ACC112 (cell line): ENCODE measurements around the gene ZNF608.
A peak's percentile ranks its signal among the peaks of the same experiment; 100 is the strongest.

Experiments
- H2AFZ ChIP-seq: fragments of 200-600 bp; sonication (generic); one replicate; pipeline ENCODE4 v1.6.0; 2017; ENCODE audit warnings: antibody characterized with exemption, low read length; ENCODE audit not compliant: unreplicated experiment
- H3K27ac ChIP-seq: fragments of 200-600 bp; sonication (generic); 2 replicates; pipeline ENCODE4 v1.5.1; 2014; ENCODE audit warnings: low read depth, mild to moderate bottlenecking, antibody characterized with exemption, low read length, moderate library complexity
- H3K27me3 ChIP-seq: fragments of 200-600 bp; sonication (generic); 2 replicates; pipeline ENCODE4 v1.6.1; 2014; ENCODE audit warnings: mild to moderate bottlenecking, antibody characterized with exemption, low read length, moderate library complexity, mixed read lengths; ENCODE audit not compliant: insufficient read depth
- H3K36me3 ChIP-seq: fragments of 200-600 bp; sonication (generic); 2 replicates; pipeline ENCODE4 v1.6.1; 2016; ENCODE audit warnings: mild to moderate bottlenecking, antibody characterized with exemption, low read length, moderate library complexity, mixed read lengths; ENCODE audit not compliant: insufficient read depth
- H3K4me1 ChIP-seq: fragments of 200-600 bp; sonication (generic); one replicate; pipeline ENCODE4 v1.6.1; 2016; ENCODE audit warnings: low read length, mixed read lengths; ENCODE audit not compliant: insufficient read depth, unreplicated experiment, control insufficient read depth
- H3K4me3 ChIP-seq: fragments of 200-600 bp; sonication (generic); 2 replicates; pipeline ENCODE4 v1.5.1; 2014; ENCODE audit warnings: mild to moderate bottlenecking, low read depth, low read length
- H3K79me2 ChIP-seq: fragments of 200-600 bp; sonication (generic); one replicate; pipeline ENCODE4 v1.6.0; 2016; ENCODE audit warnings: low read length; ENCODE audit not compliant: control insufficient read depth, unreplicated experiment, insufficient read depth

The ZNF608 gene

GRCh38 chr5:124735169-124735858 lies 11.1 kb downstream of the ZNF608 start:
- peaks cover 19% of the 10 kb centered on the region for H3K79me2 ChIP-seq
- H3K36me3 ChIP-seq = no peaks in the 10 kb centered on the region
- H3K27me3 ChIP-seq = no peaks in the 10 kb centered on the region
- peak overlapping the region; percentile 58 for H3K27ac ChIP-seq
- peak overlapping the region; percentile 69 for H3K4me3 ChIP-seq
- peaks cover 10% of the 10 kb centered on the region for H3K4me1 ChIP-seq
- H2AFZ ChIP-seq = peak overlapping the region; percentile 91

- peaks cover 19% of the 10 kb centered on the region for H3K79me2 ChIP-seq
- peak overlapping the region; percentile 69 for H3K4me3 ChIP-seq
- H3K36me3 ChIP-seq = no peaks in the 10 kb centered on the region
- H3K4me1 ChIP-seq = peaks cover 10% of the 10 kb centered on the region
- peak overlapping the region; percentile 91 for H2AFZ ChIP-seq
- no peak overlapping the region for H3K27ac ChIP-seq
- H3K27me3 ChIP-seq = no peaks in the 10 kb centered on the region
Observed at GRCh38 chr5:124734574-124735168, 11.8 kb downstream of the ZNF608 start.

GRCh38 chr5:124733329-124733650 lies 13.1 kb downstream of the ZNF608 start:
- no peak overlapping the region for H3K4me3 ChIP-seq

GRCh38 chr5:124732428-124733328 lies 13.8 kb downstream of the ZNF608 start:
- Histone ChIP-seq H3K27ac (no peak overlapping the region), H2AFZ (no peak overlapping the region), H3K36me3 (no peaks in the 10 kb centered on the region), H3K4me3 (no peak overlapping the region), H3K4me1 (peaks cover 10% of the 10 kb centered on the region), H3K79me2 (peaks cover 11% of the 10 kb centered on the region), H3K27me3 (no peaks in the 10 kb centered on the region)

More at GRCh38 chr5:124733329-124733650, 13.1 kb downstream of the ZNF608 start:
- Histone ChIP-seq H3K79me2 (peaks cover 13% of the 10 kb centered on the region), H3K4me1 (peaks cover 10% of the 10 kb centered on the region), H2AFZ (no peak overlapping the region), H3K27me3 (no peaks in the 10 kb centered on the region), H3K36me3 (no peaks in the 10 kb centered on the region), H3K27ac (no peak overlapping the region)

GRCh38 chr5:124730381-124730780 lies 16.1 kb downstream of the ZNF608 start:
- peaks cover 10% of the 10 kb centered on the region for H3K79me2 ChIP-seq
- H3K27ac ChIP-seq = no peak overlapping the region
- no peak overlapping the region for H3K4me3 ChIP-seq
- no peak overlapping the region for H2AFZ ChIP-seq
- no peaks in the 10 kb centered on the region for H3K36me3 ChIP-seq
- H3K27me3 ChIP-seq = no peaks in the 10 kb centered on the region
- H3K4me1 ChIP-seq = peaks cover 5% of the 10 kb centered on the region

GRCh38 chr5:124729720-124730359 lies 16.6 kb downstream of the ZNF608 start:
- Histone ChIP-seq H3K79me2 (peaks cover 9% of the 10 kb centered on the region), H3K4me1 (peaks cover 3% of the 10 kb centered on the region), H3K4me3 (no peak overlapping the region)

GRCh38 chr5:124728968-124729332 lies 17.5 kb downstream of the ZNF608 start:
- H3K4me3 ChIP-seq = no peak overlapping the region
- H3K36me3 ChIP-seq = no peaks in the 10 kb centered on the region
- no peaks in the 10 kb centered on the region for H3K27me3 ChIP-seq
- no peaks in the 10 kb centered on the region for H3K4me1 ChIP-seq
- H3K79me2 ChIP-seq = peaks cover under 1% of the 10 kb centered on the region
- H3K27ac ChIP-seq = no peak overlapping the region
- H2AFZ ChIP-seq = no peak overlapping the region

More at GRCh38 chr5:124729720-124730359, 16.6 kb downstream of the ZNF608 start:
- Histone ChIP-seq H3K36me3 (no peaks in the 10 kb centered on the region), H2AFZ (no peak overlapping the region), H3K27ac (no peak overlapping the region), H3K27me3 (no peaks in the 10 kb centered on the region)

GRCh38 chr5:124728331-124728967 lies 18.0 kb downstream of the ZNF608 start:
- Histone ChIP-seq H3K27me3 (no peaks in the 10 kb centered on the region), H3K4me3 (no peak overlapping the region), H3K79me2 (no peaks in the 10 kb centered on the region), H2AFZ (no peak overlapping the region), H3K36me3 (no peaks in the 10 kb centered on the region), H3K27ac (no peak overlapping the region), H3K4me1 (no peaks in the 10 kb centered on the region)

- Histone ChIP-seq H3K27ac (no peak overlapping the region), H3K4me1 (no peaks in the 10 kb centered on the region), H3K4me3 (no peak overlapping the region), H3K36me3 (no peaks in the 10 kb centered on the region), H2AFZ (no peak overlapping the region), H3K79me2 (no peaks in the 10 kb centered on the region), H3K27me3 (no peaks in the 10 kb centered on the region)
Observed at GRCh38 chr5:124726631-124727362, 19.6 kb downstream of the ZNF608 start.
